IPS-15b (cell line): ENCODE data around the gene EIF1.
A peak's percentile ranks its signal among the peaks of the same experiment; 100 is the strongest.
"Not testable (repeated sequence)": the region's sequence is repeated elsewhere in the genome, so short reads cannot be mapped to it uniquely, and the experiment has no call there.

Experiments used
- H3K27me3 ChIP-seq: one replicate; pipeline ENCODE4 v1.6.1; 2013; ENCODE audit warnings: low read length; ENCODE audit not compliant: control insufficient read depth, insufficient read depth
- H3K36me3 ChIP-seq: one replicate; pipeline ENCODE4 v1.6.1; 2013; ENCODE audit warnings: low read length; ENCODE audit not compliant: control insufficient read depth, insufficient read depth
- H3K4me1 ChIP-seq: one replicate; pipeline ENCODE4 v1.6.1; 2013; ENCODE audit warnings: mild to moderate bottlenecking, low read length; ENCODE audit not compliant: control insufficient read depth, insufficient read depth
- H3K4me3 ChIP-seq: one replicate; pipeline ENCODE4 v1.5.1; 2013; ENCODE audit warnings: low read depth, low read length
- H3K9ac ChIP-seq: one replicate; pipeline ENCODE4 v1.6.1; 2013; ENCODE audit warnings: low read depth, mild to moderate bottlenecking, low read length
- H3K9me3 ChIP-seq: one replicate; pipeline ENCODE4 v1.6.1; 2013; ENCODE audit warnings: mild to moderate bottlenecking, low read length; ENCODE audit not compliant: control insufficient read depth, insufficient read depth

The EIF1 gene

GRCh38 chr17:41685753-41686152 is 2.9 kb upstream of the EIF1 start:
- not testable (repeated sequence) for H3K4me1 ChIP-seq, H3K4me3 ChIP-seq, H3K9me3 ChIP-seq, H3K9ac ChIP-seq, H3K27me3 ChIP-seq
- peaks cover 16% of the 10 kb centered on the region for H3K36me3 ChIP-seq

- Histone ChIP-seq H3K4me1 (no peaks in the 10 kb centered on the region), H3K27me3 (no peaks in the 10 kb centered on the region), H3K9me3 (no peaks in the 10 kb centered on the region), H3K36me3 (peaks cover 21% of the 10 kb centered on the region), H3K9ac (no peak overlapping the region), H3K4me3 (no peak overlapping the region)
Measured at GRCh38 chr17:41686281-41686680, 2.4 kb upstream of the EIF1 start.

- Histone ChIP-seq H3K4me3 (peak overlapping the region; percentile 89), H3K27me3 (no peaks in the 10 kb centered on the region), H3K9ac (peak overlapping the region; percentile 70), H3K36me3 (peaks cover 34% of the 10 kb centered on the region), H3K4me1 (no peaks in the 10 kb centered on the region), H3K9me3 (no peaks in the 10 kb centered on the region)
Measured at GRCh38 chr17:41687828-41688640, 651 bp upstream of the EIF1 start.

- peaks cover 34% of the 10 kb centered on the region for H3K36me3 ChIP-seq
- H3K27me3 ChIP-seq = no peaks in the 10 kb centered on the region
- H3K4me1 ChIP-seq = no peaks in the 10 kb centered on the region
- H3K4me3 ChIP-seq = peak overlapping the region; percentile 97
- H3K9ac ChIP-seq = peak overlapping the region; percentile 97
- H3K9me3 ChIP-seq = no peaks in the 10 kb centered on the region
Measured at GRCh38 chr17:41689497-41690299, 1.0 kb downstream of the EIF1 start.

GRCh38 chr17:41690497-41690896 is 1.8 kb downstream of the EIF1 start:
- no peaks in the 10 kb centered on the region for H3K9me3 ChIP-seq
- peak overlapping the region; percentile 97 for H3K9ac ChIP-seq
- peak overlapping the region; percentile 97 for H3K4me3 ChIP-seq
- H3K4me1 ChIP-seq = no peaks in the 10 kb centered on the region
- peaks cover 34% of the 10 kb centered on the region for H3K36me3 ChIP-seq
- H3K27me3 ChIP-seq = no peaks in the 10 kb centered on the region

- no peaks in the 10 kb centered on the region for H3K27me3 ChIP-seq
- no peaks in the 10 kb centered on the region for H3K9me3 ChIP-seq
- H3K36me3 ChIP-seq = peaks cover 34% of the 10 kb centered on the region
- no peak overlapping the region for H3K4me3 ChIP-seq
- H3K4me1 ChIP-seq = peaks cover 1% of the 10 kb centered on the region
- no peak overlapping the region for H3K9ac ChIP-seq
Measured at GRCh38 chr17:41691031-41691777, 2.5 kb downstream of the EIF1 start.

GRCh38 chr17:41692722-41693521 is 4.2 kb downstream of the EIF1 start:
- Histone ChIP-seq H3K27me3 (no peaks in the 10 kb centered on the region), H3K9me3 (no peaks in the 10 kb centered on the region), H3K4me3 (no peak overlapping the region), H3K4me1 (peaks cover 2% of the 10 kb centered on the region), H3K36me3 (peaks cover 34% of the 10 kb centered on the region), H3K9ac (no peak overlapping the region)

GRCh38 chr17:41695134-41695661 is 6.5 kb downstream of the EIF1 start:
- peaks cover 24% of the 10 kb centered on the region for H3K36me3 ChIP-seq
- no peaks in the 10 kb centered on the region for H3K9me3 ChIP-seq
- H3K4me1 ChIP-seq = peaks cover 2% of the 10 kb centered on the region

GRCh38 chr17:41695954-41696757 is 7.5 kb downstream of the EIF1 start:
- H3K9ac ChIP-seq = no peak overlapping the region
- no peaks in the 10 kb centered on the region for H3K9me3 ChIP-seq
- no peaks in the 10 kb centered on the region for H3K27me3 ChIP-seq
- no peak overlapping the region for H3K4me3 ChIP-seq
- H3K4me1 ChIP-seq = peaks cover 2% of the 10 kb centered on the region
- H3K36me3 ChIP-seq = peaks cover 15% of the 10 kb centered on the region

More at GRCh38 chr17:41695134-41695661, 6.5 kb downstream of the EIF1 start:
- no peak overlapping the region for H3K9ac ChIP-seq
- no peak overlapping the region for H3K4me3 ChIP-seq
- no peaks in the 10 kb centered on the region for H3K27me3 ChIP-seq

- H3K27me3 ChIP-seq = no peaks in the 10 kb centered on the region
- H3K4me3 ChIP-seq = no peak overlapping the region
- no peaks in the 10 kb centered on the region for H3K9me3 ChIP-seq
- peaks cover 6% of the 10 kb centered on the region for H3K36me3 ChIP-seq
- peaks cover 2% of the 10 kb centered on the region for H3K4me1 ChIP-seq
- H3K9ac ChIP-seq = no peak overlapping the region
Measured at GRCh38 chr17:41697122-41697962, 8.7 kb downstream of the EIF1 start.
